HL-60/S4 treated with phorbol 12-myristate 13-acetate at 8.2 ng/mL for 4 days and 3 days (cell line): Measurements from ENCODE around the gene TMEM233.
"Not testable (repeated sequence)": the region's sequence is repeated elsewhere in the genome, so short reads cannot be mapped to it uniquely, and the experiment has no call there.

Experiments
- in situ Hi-C: fragments of 300-500 bp; cut with MboI; formaldehyde crosslinking; loops from 2 replicates; pipeline ENCODE4 v1.15.0; 2022; ENCODE audit warnings: low sequenced_read_pairs

TMEM233 gene

GRCh38 chr12:119652665-119653064 lies 59.1 kb downstream of the TMEM233 start:
- in situ Hi-C loops, result no loop called here

- in situ Hi-C loops, result not testable (repeated sequence)
Observed at GRCh38 chr12:119657001-119657400, 63.4 kb downstream of the TMEM233 start.

DNA sequence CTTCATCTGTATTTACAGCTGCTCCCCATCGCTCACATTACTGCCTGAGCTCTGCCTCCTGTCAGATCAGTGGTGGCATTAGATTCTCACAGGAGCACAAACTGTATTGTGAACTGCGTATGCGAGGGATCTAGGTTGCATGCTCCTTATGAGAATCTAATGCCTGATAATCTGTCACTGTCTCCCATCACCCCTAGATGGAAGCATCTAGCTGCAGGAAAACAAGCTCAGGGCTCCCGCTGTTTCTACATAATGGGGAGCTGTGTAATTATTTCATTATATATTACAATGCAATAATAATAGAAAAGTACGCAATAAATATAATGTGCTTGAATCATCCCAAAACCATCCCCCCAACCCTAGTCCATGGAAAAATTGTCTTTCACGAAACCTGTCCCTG lies 64.6 kb downstream of the TMEM233 start:
- in situ Hi-C loops, result not testable (repeated sequence)

DNA sequence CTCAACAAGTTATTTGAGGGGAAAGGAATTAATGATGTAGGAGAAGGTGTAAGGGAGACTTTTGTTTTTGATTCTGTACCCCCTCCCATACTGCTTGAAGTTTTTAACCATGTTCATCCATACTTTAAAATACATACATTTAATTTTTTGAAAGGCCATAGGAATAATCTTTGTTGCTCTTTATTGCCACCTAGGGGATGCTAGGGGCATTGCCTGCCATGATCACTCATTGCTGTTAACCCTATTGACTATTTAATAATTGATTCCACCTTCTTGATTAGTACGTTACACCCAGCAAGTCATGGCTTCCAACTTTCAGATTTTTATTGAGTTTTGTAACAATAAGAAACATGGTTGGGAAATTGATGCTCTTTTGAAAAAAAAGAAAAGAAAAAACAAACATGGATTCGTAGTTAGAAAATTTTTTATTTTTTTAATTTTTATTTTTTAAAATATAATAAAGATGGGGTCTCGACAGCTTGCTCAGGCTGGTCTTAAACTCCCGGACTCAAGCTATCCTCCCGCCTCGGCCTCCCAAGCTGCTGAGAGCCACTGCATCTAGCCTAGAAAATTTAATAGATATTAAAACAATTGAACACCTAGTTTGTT lies 65.8 kb downstream of the TMEM233 start:
- in situ Hi-C loops, result no loop called here

DNA sequence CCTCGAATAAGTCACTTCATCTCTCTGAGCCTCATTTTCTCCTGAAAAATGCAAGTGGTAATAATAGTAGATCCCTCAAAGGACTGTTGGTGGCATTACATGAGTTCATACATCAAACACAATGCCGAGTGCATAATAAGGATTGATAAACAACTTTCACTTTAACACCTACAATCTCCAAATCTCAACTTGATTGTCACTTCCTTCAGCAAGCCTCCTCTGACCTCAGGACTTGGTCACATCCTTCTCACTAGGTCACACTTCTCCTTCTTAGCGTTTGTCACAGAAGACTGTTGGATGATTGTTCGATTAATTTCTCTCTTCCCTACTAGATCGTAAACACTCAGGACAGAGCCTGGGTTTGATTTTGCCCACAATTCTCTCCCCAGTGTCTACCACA lies 66.5 kb downstream of the TMEM233 start:
- in situ Hi-C loops, result no loop called here

DNA sequence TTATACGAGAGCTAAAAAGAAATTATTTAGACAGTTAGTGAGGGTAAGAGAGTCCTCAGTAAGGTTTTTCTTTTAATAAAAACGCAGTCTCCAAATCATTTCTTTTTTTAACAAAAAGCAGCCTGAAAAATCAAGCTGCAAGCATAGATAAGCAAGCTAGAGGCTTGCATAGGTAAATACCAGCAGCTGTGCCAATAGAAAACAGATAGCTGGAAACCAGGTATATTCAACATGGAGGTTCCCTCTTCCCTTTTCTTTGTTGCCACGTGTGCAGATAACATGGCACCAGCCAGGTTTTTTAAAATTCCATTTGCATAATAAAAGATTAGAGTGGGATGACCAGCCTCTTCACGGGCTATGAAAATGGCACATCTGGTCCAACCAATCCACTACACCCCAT lies 68.3 kb downstream of the TMEM233 start:
- in situ Hi-C loops, result no loop called here

- in situ Hi-C loops, result no loop called here
Observed at GRCh38 chr12:119664642-119665041, 71.1 kb downstream of the TMEM233 start.

DNA sequence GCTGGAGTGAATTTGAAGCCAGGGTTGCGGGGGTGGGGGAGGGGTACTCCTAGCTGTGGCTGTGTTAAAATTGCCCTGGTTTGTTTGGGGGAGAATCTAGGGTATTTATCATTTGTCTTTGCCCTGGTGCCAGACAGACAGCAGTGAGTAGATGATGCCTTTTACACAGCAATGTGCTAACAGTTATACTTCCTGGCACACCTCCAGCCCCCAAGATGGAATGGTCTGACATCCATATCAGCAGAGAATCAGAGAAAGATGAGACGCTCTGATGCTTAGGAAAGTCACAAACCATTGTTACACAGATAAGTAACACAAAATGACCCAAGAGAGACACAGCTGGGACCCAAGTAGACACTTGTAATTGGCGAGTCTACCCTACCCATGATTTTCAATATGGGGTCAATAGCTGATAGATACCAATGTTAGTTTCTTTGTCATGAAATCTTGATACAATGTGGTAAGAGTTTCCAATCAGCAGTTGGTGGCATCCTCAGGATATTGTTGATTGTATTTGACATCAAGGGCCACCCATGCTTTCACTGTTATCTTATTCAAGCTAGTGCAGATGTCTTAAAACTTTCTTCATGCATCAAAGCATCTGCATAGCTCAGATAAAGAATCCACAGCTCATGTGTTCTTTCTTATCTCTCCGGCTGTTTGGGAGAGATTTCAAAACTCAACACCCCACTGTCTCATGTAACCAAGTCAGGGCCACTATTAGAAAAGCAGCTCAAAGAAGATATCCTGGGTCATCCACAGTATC lies 71.8 kb downstream of the TMEM233 start:
- in situ Hi-C loops, result no loop called here

DNA sequence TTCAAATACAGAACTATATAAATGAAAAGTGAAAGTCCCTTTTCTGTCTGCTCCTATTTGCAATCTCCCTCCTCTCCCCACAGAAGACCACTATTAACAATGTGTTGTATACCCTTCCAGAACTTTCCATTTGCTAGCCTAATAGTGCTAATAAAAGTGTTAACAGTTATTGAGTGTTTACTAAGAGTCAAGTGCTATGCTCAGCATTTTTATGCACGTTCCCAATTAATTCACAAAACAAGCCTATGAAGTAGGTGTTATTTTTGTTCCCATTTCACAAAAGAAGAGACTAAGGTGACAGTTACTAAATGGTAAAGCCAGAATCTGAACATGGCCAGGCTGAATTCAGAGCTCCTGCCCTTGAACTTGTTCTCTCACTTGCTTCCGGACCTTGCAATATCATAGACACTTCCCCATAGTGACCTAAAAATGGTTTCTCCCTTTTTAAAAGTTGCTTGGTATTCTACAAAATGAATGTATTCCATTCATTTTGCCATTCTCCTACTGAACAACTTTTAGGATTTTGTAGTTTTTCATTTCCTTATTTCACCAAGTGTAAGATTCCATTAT lies 72.7 kb downstream of the TMEM233 start:
- in situ Hi-C loops, result no loop called here

- in situ Hi-C loops, result no loop called here
Observed at GRCh38 chr12:119666900-119667576, 73.5 kb downstream of the TMEM233 start.

- in situ Hi-C loops, result no loop called here
Observed at GRCh38 chr12:119667577-119668323, 74.2 kb downstream of the TMEM233 start, which contains the start of gene PRKAB1. TSS of gene PRKAB1 (plus strand) at chr12:119668133. CDS start at chr12:119668245, 112 bp downstream.

- in situ Hi-C loops, result no loop called here
Observed at GRCh38 chr12:119668324-119668841, 74.8 kb downstream of the TMEM233 start.

DNA sequence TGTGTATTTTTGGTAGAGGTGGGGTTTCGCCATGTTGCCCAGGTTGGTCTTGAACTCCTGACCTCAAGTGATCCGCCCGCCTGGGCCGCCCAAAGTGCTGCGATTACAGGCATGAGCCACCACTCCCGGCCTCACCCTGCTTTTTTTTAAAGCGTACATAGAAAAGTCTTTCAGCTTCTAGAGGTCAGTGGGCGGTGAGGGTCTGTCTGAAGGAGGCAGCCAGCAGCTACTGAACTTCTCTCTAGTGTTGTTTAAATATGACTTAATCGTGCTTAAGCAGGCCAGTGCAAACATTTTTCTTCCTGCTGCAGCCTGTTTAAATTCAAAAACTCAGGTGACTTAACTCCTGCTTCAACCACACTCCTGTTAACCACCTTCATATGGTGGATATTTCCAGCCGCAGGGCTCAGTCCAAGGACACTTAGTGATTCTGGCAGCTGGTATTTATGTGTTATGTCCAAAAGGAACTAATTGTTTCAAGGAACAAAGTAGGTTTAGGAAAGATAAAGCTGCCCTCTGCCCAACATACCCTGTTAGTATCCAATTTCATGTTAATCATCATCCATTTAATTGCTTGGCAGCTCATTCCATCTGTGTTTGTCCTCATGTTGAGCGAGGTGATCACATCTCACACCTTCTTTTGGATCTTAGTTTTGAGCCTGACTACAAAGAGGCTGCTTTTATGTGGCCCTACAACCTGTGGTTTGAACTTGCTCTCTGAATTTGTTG lies 76.3 kb downstream of the TMEM233 start:
- in situ Hi-C loops, result no loop called here

DNA sequence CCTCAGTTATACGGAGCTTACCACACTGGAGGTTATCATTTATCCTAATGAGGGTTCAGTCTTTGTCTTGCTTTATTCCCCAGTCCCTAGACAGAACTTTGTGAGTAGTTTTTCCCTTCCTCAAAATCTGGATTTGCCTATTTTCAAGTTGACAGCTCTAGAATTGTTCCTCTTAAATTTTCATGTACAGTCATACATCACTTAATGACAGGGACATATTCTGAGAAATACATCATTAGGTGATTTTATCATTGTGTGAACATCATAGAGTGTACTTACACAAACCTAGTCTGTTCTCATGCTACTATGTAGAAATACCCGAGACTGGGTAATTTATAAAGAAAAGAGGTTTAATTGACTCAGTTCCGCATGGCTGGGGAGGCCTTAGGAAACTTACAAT lies 77.5 kb downstream of the TMEM233 start:
- in situ Hi-C loops, result no loop called here

GRCh38 chr12:119672194-119672593 lies 78.6 kb downstream of the TMEM233 start:
- in situ Hi-C loops, result no loop called here

GRCh38 chr12:119673634-119674033 lies 80.1 kb downstream of the TMEM233 start:
- in situ Hi-C loops, result no loop called here

DNA sequence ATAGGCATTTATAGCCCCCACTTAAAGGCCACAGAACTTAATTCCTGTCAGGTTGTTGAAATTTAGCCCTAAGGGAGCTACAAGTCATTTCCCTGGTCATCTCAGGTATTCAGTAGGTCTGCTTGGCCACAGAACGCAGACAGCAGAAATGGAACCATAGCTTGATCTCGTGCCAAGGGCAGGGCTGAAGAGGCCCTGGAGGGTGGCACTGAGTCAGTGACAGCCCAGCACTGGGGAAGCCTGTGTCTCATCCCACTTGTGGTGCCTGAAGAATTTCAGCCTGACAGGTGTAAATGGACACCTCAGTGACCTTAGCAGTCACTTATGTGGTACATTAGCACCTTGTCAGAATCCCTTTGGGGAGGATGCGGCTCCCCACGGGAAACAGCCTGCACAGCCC lies 81.0 kb downstream of the TMEM233 start:
- in situ Hi-C loops, result no loop called here

GRCh38 chr12:119676022-119676421 lies 82.4 kb downstream of the TMEM233 start:
- in situ Hi-C loops, result no loop called here

GRCh38 chr12:119676573-119676972 lies 83.0 kb downstream of the TMEM233 start:
- in situ Hi-C loops, result no loop called here

GRCh38 chr12:119678459-119678858 lies 84.9 kb downstream of the TMEM233 start:
- in situ Hi-C loops, result no loop called here
